ENCODE measurements around the gene MAML1. TPM values are rescaled to one million over a fixed set of nuclear protein-coding genes. Genes with fewer than 3 reads are reported as not detected.
A peak's percentile ranks its signal among the peaks of the same experiment; 100 is the strongest.

Gene MAML1
- total RNA-seq, 1 experiment from 2014 or later = 42.2 TPM

DNA sequence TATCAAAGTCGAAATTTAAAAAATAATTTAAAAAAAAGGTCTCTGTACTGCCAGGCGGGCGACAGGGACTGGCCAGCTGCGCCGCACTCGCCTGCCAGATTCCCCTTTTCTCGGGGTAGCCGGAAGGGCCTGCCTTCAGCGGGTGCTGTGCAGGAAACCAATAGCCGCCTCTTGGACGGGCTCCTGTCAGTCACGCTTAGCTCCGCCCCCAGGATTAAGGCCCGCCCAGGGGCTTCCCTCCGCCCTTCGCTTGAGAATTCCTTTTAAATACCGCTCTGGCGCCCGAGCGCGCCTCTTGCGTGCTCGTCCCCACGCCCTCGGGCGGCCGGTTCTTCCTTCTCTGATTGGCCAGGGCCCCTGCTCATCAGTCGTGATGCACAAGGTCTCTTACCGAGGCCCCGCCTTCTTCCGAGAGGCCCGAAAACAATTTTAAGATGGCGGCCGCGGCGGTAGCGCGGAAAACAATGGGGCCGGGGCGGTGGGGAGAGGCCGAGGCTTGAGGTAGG, at the start of gene MAML1 (continued):
- TF ChIP-seq, protein P1, sequence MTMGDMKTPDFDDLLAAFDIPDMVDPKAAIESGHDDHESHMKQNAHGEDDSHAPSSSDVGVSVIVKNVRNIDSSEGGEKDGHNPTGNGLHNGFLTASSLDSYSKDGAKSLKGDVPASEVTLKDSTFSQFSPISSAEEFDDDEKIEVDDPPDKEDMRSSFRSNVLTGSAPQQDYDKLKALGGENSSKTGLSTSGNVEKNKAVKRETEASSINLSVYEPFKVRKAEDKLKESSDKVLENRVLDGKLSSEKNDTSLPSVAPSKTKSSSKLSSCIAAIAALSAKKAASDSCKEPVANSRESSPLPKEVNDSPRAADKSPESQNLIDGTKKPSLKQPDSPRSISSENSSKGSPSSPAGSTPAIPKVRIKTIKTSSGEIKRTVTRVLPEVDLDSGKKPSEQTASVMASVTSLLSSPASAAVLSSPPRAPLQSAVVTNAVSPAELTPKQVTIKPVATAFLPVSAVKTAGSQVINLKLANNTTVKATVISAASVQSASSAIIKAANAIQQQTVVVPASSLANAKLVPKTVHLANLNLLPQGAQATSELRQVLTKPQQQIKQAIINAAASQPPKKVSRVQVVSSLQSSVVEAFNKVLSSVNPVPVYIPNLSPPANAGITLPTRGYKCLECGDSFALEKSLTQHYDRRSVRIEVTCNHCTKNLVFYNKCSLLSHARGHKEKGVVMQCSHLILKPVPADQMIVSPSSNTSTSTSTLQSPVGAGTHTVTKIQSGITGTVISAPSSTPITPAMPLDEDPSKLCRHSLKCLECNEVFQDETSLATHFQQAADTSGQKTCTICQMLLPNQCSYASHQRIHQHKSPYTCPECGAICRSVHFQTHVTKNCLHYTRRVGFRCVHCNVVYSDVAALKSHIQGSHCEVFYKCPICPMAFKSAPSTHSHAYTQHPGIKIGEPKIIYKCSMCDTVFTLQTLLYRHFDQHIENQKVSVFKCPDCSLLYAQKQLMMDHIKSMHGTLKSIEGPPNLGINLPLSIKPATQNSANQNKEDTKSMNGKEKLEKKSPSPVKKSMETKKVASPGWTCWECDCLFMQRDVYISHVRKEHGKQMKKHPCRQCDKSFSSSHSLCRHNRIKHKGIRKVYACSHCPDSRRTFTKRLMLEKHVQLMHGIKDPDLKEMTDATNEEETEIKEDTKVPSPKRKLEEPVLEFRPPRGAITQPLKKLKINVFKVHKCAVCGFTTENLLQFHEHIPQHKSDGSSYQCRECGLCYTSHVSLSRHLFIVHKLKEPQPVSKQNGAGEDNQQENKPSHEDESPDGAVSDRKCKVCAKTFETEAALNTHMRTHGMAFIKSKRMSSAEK (CRISPR knock-in tag; IDR thresholded peaks at IDR 0.05; ENCODE audit: borderline replicate concordance) = no peak
- TF ChIP-seq, protein P2, sequence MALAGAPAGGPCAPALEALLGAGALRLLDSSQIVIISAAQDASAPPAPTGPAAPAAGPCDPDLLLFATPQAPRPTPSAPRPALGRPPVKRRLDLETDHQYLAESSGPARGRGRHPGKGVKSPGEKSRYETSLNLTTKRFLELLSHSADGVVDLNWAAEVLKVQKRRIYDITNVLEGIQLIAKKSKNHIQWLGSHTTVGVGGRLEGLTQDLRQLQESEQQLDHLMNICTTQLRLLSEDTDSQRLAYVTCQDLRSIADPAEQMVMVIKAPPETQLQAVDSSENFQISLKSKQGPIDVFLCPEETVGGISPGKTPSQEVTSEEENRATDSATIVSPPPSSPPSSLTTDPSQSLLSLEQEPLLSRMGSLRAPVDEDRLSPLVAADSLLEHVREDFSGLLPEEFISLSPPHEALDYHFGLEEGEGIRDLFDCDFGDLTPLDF (CRISPR knock-in tag; IDR thresholded peaks at IDR 0.05) = no peak
- no peak for TF ChIP-seq ZNF416 (CRISPR knock-in tag; IDR thresholded peaks at IDR 0.05)
- TF ChIP-seq ARID4B (CRISPR knock-in tag; IDR thresholded peaks at IDR 0.05; ENCODE audit: borderline replicate concordance) = no peak
- TF ChIP-seq, protein P3, sequence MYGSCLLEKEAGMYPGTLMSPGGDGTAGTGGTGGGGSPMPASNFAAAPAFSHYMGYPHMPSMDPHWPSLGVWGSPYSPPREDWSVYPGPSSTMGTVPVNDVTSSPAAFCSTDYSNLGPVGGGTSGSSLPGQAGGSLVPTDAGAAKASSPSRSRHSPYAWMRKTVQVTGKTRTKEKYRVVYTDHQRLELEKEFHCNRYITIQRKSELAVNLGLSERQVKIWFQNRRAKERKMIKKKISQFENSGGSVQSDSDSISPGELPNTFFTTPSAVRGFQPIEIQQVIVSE (CRISPR knock-in tag; IDR thresholded peaks at IDR 0.05; ENCODE audit: borderline replicate concordance) = no peak
- peak; percentile 86; the same call in 1 of the 2 replicates for TF ChIP-seq TEAD1 (CRISPR knock-in tag; IDR thresholded peaks at IDR 0.05)
- TF ChIP-seq PREB (CRISPR knock-in tag; IDR thresholded peaks at IDR 0.05; ENCODE audit: borderline replicate concordance) = no peak
- TF ChIP-seq, protein P4, sequence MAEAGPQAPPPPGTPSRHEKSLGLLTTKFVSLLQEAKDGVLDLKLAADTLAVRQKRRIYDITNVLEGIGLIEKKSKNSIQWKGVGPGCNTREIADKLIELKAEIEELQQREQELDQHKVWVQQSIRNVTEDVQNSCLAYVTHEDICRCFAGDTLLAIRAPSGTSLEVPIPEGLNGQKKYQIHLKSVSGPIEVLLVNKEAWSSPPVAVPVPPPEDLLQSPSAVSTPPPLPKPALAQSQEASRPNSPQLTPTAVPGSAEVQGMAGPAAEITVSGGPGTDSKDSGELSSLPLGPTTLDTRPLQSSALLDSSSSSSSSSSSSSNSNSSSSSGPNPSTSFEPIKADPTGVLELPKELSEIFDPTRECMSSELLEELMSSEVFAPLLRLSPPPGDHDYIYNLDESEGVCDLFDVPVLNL (CRISPR knock-in tag; IDR thresholded peaks at IDR 0.05; ENCODE audit: borderline replicate concordance, low read depth) = no peak
- TF ChIP-seq PRDM15 (CRISPR knock-in tag; IDR thresholded peaks at IDR 0.05) = no peak
- no peak for TF ChIP-seq ZNF219 (CRISPR knock-in tag; IDR thresholded peaks at IDR 0.05; ENCODE audit: borderline replicate concordance)
- TF ChIP-seq, protein P5, sequence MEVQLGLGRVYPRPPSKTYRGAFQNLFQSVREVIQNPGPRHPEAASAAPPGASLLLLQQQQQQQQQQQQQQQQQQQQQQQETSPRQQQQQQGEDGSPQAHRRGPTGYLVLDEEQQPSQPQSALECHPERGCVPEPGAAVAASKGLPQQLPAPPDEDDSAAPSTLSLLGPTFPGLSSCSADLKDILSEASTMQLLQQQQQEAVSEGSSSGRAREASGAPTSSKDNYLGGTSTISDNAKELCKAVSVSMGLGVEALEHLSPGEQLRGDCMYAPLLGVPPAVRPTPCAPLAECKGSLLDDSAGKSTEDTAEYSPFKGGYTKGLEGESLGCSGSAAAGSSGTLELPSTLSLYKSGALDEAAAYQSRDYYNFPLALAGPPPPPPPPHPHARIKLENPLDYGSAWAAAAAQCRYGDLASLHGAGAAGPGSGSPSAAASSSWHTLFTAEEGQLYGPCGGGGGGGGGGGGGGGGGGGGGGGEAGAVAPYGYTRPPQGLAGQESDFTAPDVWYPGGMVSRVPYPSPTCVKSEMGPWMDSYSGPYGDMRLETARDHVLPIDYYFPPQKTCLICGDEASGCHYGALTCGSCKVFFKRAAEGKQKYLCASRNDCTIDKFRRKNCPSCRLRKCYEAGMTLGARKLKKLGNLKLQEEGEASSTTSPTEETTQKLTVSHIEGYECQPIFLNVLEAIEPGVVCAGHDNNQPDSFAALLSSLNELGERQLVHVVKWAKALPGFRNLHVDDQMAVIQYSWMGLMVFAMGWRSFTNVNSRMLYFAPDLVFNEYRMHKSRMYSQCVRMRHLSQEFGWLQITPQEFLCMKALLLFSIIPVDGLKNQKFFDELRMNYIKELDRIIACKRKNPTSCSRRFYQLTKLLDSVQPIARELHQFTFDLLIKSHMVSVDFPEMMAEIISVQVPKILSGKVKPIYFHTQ (CRISPR knock-in tag; IDR thresholded peaks at IDR 0.05) = no peak
- TF ChIP-seq CBFB (CRISPR knock-in tag; IDR thresholded peaks at IDR 0.05; ENCODE audit: low read depth) = no peak
- TF ChIP-seq ESRRA (CRISPR knock-in tag; IDR thresholded peaks at IDR 0.05; ENCODE audit: borderline replicate concordance) = no peak
- no peak; the same call in 1 of the 2 replicates for TF ChIP-seq E2F5 (CRISPR knock-in tag; IDR thresholded peaks at IDR 0.05)
- TF ChIP-seq ZNF263 (CRISPR knock-in tag; IDR thresholded peaks at IDR 0.05; ENCODE audit: low read depth) = no peak

Data from WTC11 (cell line).